Measurements from ENCODE around the gene SNAP47. TPM values are rescaled to one million over a fixed set of nuclear protein-coding genes. Genes with fewer than 3 reads are reported as not detected.

SNAP47 gene
- total and polyA plus RNA-seq, 2 experiments from 2014 or later, result 42.6 to 49.6 TPM

DNA sequence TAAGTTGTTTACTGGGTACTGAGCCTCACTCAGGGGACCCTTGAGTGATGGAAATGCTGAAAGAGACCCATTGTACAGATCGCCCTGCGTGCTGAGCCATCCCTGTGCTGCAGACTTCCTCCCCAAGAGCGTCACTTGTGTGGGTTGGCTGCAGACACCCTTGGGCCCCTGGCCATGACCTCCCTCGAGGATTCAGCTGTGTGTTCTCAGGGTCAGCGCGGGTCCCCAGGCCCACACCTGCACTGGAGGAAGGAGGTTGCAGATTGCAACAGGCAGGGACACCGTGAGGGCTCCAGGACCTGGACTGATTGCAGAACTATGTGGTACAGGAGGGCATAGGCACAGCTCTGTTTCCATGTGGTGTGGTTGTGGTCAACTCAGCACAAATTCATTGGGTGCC, 4.4 kb downstream of the SNAP47 start:
- TF ChIP-seq, protein P1, sequence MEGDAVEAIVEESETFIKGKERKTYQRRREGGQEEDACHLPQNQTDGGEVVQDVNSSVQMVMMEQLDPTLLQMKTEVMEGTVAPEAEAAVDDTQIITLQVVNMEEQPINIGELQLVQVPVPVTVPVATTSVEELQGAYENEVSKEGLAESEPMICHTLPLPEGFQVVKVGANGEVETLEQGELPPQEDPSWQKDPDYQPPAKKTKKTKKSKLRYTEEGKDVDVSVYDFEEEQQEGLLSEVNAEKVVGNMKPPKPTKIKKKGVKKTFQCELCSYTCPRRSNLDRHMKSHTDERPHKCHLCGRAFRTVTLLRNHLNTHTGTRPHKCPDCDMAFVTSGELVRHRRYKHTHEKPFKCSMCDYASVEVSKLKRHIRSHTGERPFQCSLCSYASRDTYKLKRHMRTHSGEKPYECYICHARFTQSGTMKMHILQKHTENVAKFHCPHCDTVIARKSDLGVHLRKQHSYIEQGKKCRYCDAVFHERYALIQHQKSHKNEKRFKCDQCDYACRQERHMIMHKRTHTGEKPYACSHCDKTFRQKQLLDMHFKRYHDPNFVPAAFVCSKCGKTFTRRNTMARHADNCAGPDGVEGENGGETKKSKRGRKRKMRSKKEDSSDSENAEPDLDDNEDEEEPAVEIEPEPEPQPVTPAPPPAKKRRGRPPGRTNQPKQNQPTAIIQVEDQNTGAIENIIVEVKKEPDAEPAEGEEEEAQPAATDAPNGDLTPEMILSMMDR (IDR thresholded peaks at IDR 0.05; ENCODE audit: poor library complexity), result no peak
- TF ChIP-seq EZH2 (IDR thresholded peaks at IDR 0.05; ENCODE audit: borderline replicate concordance) (no peak), EZH2phosphoT487 (IDR thresholded peaks at IDR 0.05; ENCODE audit: low read depth, severe bottlenecking, unreplicated experiment) (no peak)
- H2AFZ ChIP-seq, result no peak overlapping the region
- H3K4me2 ChIP-seq, result no peak overlapping the region
- no peaks in the 10 kb centered on the region for H3K36me3 ChIP-seq (replicated peaks; ENCODE audit: insufficient read depth, low read depth)
- DNase-seq (ENCODE audit: low spot score), result no peak
- no peaks in the 10 kb centered on the region for H3K9me3 ChIP-seq (ENCODE audit: low read depth)
- no peak overlapping the region for H3K4me3 ChIP-seq
- 97% methylated on average over 7 of the region's 7 CpGs for WGBS (ENCODE audit: low lambda C conversion rate, missing lambda C conversion rate)
- H3K9me2 ChIP-seq (replicated peaks; ENCODE audit: insufficient read depth), result no peaks in the 10 kb centered on the region
- H3K79me2 ChIP-seq, result peaks cover 83% of the 10 kb centered on the region
- H4K20me1 ChIP-seq (ENCODE audit: insufficient read depth, poor library complexity, severe bottlenecking), result peaks cover 10% of the 10 kb centered on the region
- no peaks in the 10 kb centered on the region for H3K4me1 ChIP-seq (ENCODE audit: insufficient read depth)
- H3K27me3 ChIP-seq, result no peaks in the 10 kb centered on the region
- no peak overlapping the region for H3K27ac ChIP-seq

DNA sequence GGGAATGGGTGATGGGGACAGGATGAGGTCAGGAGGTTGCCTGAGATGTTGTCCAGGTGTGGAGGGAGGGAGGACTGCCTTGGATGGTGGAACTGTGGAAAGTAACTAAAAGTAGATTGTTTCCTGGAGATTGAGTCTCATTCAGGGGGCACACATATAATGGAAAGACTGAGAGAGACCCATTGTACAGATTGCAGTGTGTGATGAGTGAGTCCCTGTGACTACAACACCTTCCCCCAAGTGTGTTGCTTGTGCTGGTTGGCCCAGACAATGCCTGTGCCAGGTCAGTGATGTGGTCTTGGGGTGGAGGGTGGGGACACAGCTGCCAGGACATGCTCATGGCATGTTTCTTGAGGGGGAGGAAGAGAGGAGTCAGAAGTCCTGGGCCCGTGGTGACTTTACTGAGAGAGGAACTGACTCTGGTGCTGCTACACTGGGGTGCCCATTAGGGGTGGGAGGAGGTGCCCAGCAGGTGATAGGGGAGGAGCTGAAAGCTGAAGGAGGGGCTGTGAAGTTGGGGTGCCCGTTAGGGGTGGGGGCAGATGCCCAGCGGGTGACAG, 5.2 kb downstream of the SNAP47 start:
- Histone ChIP-seq H3K27ac (no peak overlapping the region), H3K4me1 (ENCODE audit: insufficient read depth) (no peaks in the 10 kb centered on the region), H3K9me2 (replicated peaks; ENCODE audit: insufficient read depth) (no peaks in the 10 kb centered on the region), H4K20me1 (ENCODE audit: insufficient read depth, poor library complexity, severe bottlenecking) (peaks cover 10% of the 10 kb centered on the region), H2AFZ (no peak overlapping the region), H3K27me3 (no peaks in the 10 kb centered on the region), H3K9me3 (ENCODE audit: low read depth) (no peaks in the 10 kb centered on the region), H3K79me2 (peaks cover 85% of the 10 kb centered on the region), H3K36me3 (replicated peaks; ENCODE audit: insufficient read depth, low read depth) (no peaks in the 10 kb centered on the region), H3K4me2 (no peak overlapping the region), H3K4me3 (no peak overlapping the region)
- TF ChIP-seq EZH2phosphoT487 (IDR thresholded peaks at IDR 0.05; ENCODE audit: low read depth, severe bottlenecking, unreplicated experiment), result no peak
- TF ChIP-seq EZH2 (IDR thresholded peaks at IDR 0.05; ENCODE audit: borderline replicate concordance), result no peak
- TF ChIP-seq, protein P1 (IDR thresholded peaks at IDR 0.05; ENCODE audit: poor library complexity), result no peak
- no peak for DNase-seq (ENCODE audit: low spot score)
- WGBS (ENCODE audit: low lambda C conversion rate, missing lambda C conversion rate), result 94% methylated on average over 3 of the region's 3 CpGs

DNA sequence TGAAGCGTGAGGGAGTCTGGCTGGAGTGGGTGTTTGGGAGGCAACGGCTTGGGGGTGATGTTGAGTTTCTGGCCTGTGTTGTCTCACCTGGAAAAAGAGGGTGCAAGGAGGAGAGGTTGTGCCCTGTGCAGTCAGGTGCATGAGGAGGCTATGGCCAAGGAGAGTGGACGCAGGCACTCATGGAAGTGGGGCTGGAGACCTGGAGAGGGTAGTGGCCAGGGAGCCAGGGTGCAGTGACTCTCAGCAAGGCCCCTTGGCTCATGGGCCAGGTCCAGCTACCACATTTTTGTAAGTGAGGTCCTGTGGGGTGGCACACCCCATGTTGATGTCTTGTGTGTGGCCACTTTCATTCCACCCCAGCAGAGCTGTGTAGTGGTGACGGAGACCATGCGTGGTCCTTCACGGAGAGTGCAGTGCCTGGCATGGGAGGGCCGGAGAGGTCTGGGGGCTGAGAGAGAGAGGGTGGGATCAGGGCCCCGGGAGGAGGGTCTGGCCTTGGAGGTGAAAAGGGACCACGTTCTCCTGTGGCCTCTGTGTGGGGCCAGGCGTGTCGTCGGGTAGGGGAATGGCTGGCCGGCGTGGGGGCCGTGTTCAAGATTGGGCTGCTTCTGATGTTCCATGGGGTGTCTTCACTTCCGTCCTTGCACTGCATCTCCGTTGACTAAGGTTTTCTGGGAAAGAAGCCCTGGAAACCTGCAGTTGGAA, 6.1 kb downstream of the SNAP47 start:
- 98% methylated on average over 11 of the region's 17 CpGs for WGBS (ENCODE audit: low lambda C conversion rate, missing lambda C conversion rate)
- H3K9me3 ChIP-seq (ENCODE audit: low read depth), result no peaks in the 10 kb centered on the region
- H3K4me3 ChIP-seq, result no peak overlapping the region
- no peak overlapping the region for H2AFZ ChIP-seq
- no peaks in the 10 kb centered on the region for H3K9me2 ChIP-seq (replicated peaks; ENCODE audit: insufficient read depth)
- H3K36me3 ChIP-seq (replicated peaks; ENCODE audit: insufficient read depth, low read depth), result no peaks in the 10 kb centered on the region
- DNase-seq (ENCODE audit: low spot score), result no peak
- H3K27ac ChIP-seq, result no peak overlapping the region
- H3K27me3 ChIP-seq, result no peaks in the 10 kb centered on the region
- no peak overlapping the region for H3K4me2 ChIP-seq
- no peak for TF ChIP-seq EZH2phosphoT487 (IDR thresholded peaks at IDR 0.05; ENCODE audit: low read depth, severe bottlenecking, unreplicated experiment)
- TF ChIP-seq EZH2 (IDR thresholded peaks at IDR 0.05; ENCODE audit: borderline replicate concordance), result no peak
- TF ChIP-seq, protein P1 (IDR thresholded peaks at IDR 0.05; ENCODE audit: poor library complexity), result no peak
- H4K20me1 ChIP-seq (ENCODE audit: insufficient read depth, poor library complexity, severe bottlenecking), result peaks cover 10% of the 10 kb centered on the region
- H3K4me1 ChIP-seq (ENCODE audit: insufficient read depth), result no peaks in the 10 kb centered on the region
- H3K79me2 ChIP-seq, result peaks cover 83% of the 10 kb centered on the region

Data from hepatocyte (in vitro differentiated cells).